Adrenal gland (tissue), 5 donors: Measurements from ENCODE around the gene RNF182.

ENCODE experiments used
- POLR2A ChIP-seq, 2 donors: fragments of 450-650 bp; IDR thresholded peaks; one replicate each; pipeline ENCODE4 v1.6.1; 2017; ENCODE audit warnings: antibody characterized with exemption in 2 of 2, mild to moderate bottlenecking in 2 of 2, moderate library complexity in 1 of 2
- TF ChIP-seq, protein P1 (sequence below), 6 experiments: fragments of 450-650 bp in 4 of 6; fragments of 200-600 bp in 2 of 6; sonication (generic) in 1 of 6; IDR thresholded peaks; 1 replicate in 5 of 6; 2 replicates in 1 of 6; pipeline versions ENCODE4 v1.5.1 to v1.8.0; 2016 to 2021; ENCODE audit warnings: antibody characterized with exemption in 6 of 6, mild to moderate bottlenecking in 2 of 6, moderate library complexity in 1 of 6
- donor health status: DM: no; HTN: no; CAD: no.

DNA sequence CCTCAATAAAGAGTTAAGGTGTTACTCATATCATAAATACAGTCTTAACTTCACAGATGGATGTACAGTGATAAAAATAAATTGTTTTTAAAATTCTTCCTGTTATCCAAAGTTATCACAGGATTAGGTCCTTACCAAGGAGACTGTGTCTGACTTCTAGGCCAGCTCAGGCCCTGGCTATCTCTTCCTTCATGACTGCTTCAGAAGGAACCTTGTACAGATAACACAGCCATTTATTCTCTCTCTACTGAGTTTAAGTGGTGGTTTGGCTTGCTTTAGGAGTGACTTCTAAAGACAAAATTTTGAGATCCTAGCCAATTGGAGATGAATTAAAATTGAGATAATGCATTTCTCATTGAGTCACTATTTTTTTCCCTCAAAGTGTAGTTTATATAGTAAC lies 40.8 kb upstream of the RNF182 start:
- TF ChIP-seq POLR2A (IDR thresholded peaks at IDR 0.05), result no peak
- TF ChIP-seq, protein P1, sequence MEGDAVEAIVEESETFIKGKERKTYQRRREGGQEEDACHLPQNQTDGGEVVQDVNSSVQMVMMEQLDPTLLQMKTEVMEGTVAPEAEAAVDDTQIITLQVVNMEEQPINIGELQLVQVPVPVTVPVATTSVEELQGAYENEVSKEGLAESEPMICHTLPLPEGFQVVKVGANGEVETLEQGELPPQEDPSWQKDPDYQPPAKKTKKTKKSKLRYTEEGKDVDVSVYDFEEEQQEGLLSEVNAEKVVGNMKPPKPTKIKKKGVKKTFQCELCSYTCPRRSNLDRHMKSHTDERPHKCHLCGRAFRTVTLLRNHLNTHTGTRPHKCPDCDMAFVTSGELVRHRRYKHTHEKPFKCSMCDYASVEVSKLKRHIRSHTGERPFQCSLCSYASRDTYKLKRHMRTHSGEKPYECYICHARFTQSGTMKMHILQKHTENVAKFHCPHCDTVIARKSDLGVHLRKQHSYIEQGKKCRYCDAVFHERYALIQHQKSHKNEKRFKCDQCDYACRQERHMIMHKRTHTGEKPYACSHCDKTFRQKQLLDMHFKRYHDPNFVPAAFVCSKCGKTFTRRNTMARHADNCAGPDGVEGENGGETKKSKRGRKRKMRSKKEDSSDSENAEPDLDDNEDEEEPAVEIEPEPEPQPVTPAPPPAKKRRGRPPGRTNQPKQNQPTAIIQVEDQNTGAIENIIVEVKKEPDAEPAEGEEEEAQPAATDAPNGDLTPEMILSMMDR (IDR thresholded peaks at IDR 0.05), result no peak
